HG02571 (cell line): Measurements from ENCODE around the gene ASB12.
"Not testable (repeated sequence)": the region's sequence is repeated elsewhere in the genome, so short reads cannot be mapped to it uniquely, and the experiment has no call there.

ENCODE experiments used
- ATAC-seq: cut with Tn5 transposase; IDR thresholded peaks from one replicate; pipeline ENCODE4 v1.9.1; 2021; ENCODE audit warnings: mild to moderate bottlenecking, moderate library complexity; ENCODE audit not compliant: unreplicated experiment

Gene ASB12

DNA sequence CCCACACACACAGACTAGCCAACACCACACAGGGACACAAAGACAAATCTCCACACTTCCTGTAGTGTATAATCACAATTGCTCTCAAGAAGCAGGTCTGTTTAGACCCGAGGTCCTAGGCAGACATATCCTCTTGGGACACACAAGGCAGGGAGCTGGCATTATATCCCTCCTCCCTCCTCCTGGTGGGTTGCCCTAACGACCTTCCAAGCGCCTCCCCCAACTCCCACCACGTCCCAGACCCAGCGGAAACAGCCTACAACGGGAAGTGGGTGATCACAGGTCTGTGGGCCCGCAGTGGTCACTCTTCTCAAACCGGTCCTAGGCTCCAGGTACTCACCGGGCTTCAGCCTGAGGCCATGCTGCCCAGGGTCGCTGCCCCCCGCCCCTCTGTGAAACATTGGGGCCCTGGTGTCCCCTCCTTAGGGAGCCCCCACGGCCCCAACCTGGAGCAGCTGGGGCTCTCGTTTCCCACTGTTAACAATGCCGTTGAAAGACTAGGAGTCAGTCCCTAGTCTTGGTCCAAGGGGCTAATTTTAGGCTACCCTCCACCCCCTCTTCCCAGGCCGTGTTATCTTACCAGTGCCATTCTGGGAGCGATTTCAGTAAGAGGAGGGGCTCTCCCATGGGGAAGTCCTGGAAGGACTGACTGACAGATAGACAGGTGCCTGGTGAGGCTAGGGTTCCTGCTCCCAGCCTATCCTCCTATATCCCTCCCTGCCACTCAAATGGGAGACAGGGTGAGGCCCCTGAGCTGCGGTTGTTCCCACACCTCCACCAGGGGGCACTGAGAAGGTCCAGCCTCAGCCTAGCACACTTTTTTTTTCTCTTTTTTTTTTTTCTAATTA is at the start of gene ASB12:
Gene ASB12, minus strand, starts transcription at position 485 of the 848 bp plus-strand sequence. CDS start 4,957 bp downstream, outside the sequence.
- ATAC-seq = no peak

- ATAC-seq = no peak
Measured at GRCh38 chrX:64265265-64265664, 34.9 kb upstream of the ASB12 start.

GRCh38 chrX:64229154-64229553 is 1.3 kb downstream of the ASB12 start:
- ATAC-seq = no peak

DNA sequence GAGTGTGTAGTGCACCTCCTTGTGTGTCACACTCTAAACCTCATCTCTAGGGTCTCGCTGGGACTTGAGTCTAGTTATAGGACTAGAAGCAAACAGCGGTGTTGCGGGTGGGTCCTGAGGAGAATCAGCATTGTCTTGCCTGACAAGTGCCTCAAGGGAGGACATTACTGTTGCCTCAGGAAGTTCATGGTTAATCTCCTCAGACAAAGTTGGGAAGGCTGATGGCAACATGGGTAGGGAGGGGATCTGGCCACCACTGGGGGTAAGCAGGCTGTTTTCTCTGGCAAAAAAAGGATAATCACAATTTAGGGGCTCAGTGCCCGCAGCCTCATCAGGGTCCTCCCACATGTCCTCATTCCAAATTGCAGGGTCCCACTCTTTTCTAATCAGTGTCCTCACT is 12.4 kb downstream of the ASB12 start:
- ATAC-seq = no peak

DNA sequence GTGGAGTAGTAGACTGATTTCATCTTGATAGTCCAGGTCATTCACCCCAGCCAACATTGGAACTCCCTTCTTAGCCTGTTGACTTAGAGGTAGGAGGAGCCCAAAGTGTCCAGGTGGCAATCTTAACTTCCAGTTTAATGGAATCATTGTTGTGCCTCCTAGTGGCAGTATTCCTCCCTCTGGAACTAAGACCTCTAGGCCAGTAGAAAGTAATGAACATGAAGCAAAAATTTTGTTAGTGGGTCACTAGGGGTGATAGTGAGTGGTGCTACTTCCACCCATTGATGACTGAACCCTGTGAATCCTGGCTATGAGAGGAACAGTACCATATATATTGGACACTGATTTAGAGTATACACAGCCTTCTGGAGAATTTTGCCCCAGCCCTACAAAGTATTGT is 16.4 kb downstream of the ASB12 start:
- not testable (repeated sequence) for ATAC-seq

GRCh38 chrX:64206556-64207162 is 23.7 kb downstream of the ASB12 start:
- ATAC-seq = no peak

GRCh38 chrX:64205735-64206501 is 24.5 kb downstream of the ASB12 start:
- ATAC-seq = peak; percentile 90

DNA sequence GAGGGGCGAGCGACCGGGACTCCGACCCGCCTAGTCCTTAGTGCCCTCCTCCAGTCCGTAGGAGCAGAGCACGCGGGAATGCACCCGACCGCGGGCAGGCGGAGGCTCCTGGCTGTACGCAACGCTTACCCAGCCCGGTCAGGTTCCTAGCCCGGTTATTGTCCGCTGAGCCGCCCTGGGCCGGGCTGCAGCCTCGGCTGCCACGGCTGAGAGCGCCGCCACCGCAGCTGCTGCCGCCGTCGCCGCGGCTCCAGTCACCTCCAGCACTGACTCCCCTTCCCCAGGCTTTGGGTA is 25.0 kb downstream of the ASB12 start, which contains the start of gene AMER1:
Gene AMER1, minus strand, starts transcription at position 268 of the 294 bp plus-strand sequence. CDS start 12,422 bp downstream, outside the sequence.
- peak; percentile 38 for ATAC-seq

GRCh38 chrX:64204701-64205440 is 25.5 kb downstream of the ASB12 start:
- peak; percentile 5 for ATAC-seq

DNA sequence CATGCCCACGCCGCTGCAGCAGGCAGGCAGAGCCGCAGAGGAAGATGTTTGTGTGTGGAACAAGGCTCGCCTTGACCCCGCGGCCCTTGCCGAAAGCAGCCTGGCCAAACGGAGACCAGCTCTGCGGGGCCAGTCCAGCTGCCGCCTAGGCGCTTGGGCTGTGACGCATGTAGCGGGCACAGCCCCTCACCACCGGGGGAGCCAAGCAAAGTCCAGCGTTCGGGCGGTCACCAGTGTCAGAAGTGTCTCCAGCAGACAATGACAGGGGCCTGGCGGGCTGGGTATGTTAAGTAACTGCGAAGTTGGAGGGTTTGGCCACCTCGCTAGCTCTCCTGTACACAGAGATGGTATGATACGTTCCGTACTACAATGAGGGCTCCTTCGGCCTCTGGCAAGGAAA is 26.2 kb downstream of the ASB12 start:
- no peak for ATAC-seq

GRCh38 chrX:64202808-64203325 is 27.5 kb downstream of the ASB12 start:
- ATAC-seq = no peak

DNA sequence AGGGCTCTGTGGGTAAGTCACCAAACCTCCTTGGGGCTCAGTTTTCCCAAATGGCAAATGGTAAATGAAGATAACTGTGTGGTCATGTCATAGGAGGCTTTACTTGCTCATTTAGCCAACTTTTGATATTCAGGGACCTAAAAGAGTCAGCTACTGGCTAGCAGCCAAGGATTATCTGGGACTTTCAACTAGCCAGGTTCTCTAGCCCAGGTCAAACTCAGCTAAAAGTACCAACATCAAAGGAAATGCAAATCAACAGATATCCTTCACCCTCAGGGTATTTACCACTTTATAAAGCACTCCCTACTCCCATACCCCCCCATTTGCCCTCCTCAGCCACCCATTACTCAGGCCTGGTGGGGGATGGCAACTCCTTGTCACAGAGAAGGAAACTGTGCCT is 32.4 kb downstream of the ASB12 start:
- ATAC-seq = no peak

GRCh38 chrX:64196606-64197005 is 33.8 kb downstream of the ASB12 start:
- ATAC-seq = no peak

DNA sequence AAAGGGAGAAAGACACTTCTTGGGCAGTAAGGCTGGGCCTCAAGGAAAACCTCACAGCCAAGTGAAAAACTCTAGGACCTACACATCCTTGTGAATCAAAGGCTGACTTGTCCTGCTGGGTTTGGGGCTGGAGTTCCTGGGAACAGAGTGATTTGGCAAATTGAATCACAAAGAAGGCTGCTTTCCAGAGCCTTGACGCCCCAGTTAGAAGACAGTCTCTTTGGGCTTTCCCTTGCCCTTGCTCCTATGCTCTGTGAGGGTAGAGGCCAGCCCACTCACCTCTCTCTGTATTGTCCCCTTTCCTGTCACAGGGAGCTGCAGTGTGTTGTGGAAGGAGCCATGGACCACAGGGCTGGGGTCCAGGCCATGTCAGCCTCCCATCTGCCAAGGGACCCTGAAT is 34.5 kb downstream of the ASB12 start:
- no peak for ATAC-seq

GRCh38 chrX:64192673-64193072 is 37.7 kb downstream of the ASB12 start:
- no peak for ATAC-seq

- ATAC-seq = no peak
Measured at GRCh38 chrX:64192040-64192439, 38.4 kb downstream of the ASB12 start.

DNA sequence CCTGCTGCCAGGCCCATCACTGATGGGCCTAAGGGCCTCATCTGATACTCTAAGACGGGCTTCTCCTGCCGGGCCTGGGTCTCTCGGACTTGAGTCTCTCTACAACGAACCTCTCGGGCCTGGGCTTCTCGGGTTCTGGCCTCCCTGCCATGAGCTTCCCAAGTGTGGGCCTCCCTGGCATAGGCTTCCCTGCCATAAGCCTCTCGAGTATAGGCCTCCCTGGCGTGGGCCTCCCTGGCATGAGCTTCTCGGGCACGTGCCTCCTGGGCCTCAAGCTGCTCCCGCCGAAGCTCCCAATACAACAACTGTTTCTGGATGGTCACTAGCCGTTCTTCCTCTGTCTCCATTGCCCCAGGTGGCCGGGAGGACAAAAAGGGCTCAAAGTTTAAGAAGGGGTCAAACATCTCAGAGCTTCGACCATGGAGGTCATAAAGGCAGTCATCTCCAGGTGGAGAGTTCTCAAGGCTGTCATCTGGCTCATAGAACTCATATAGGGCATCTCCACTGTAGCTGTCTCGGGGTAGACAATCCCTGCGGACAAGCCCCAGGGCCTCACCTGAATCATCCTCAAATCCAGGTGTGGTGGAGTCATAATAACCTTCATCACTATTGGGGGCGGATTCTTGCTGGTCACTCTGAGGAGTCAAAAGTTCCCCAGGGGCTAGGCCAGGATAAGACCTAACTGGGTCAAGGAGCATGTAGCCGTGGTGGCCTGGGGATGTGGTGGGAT is 39.0 kb downstream of the ASB12 start:
- no peak for ATAC-seq

DNA sequence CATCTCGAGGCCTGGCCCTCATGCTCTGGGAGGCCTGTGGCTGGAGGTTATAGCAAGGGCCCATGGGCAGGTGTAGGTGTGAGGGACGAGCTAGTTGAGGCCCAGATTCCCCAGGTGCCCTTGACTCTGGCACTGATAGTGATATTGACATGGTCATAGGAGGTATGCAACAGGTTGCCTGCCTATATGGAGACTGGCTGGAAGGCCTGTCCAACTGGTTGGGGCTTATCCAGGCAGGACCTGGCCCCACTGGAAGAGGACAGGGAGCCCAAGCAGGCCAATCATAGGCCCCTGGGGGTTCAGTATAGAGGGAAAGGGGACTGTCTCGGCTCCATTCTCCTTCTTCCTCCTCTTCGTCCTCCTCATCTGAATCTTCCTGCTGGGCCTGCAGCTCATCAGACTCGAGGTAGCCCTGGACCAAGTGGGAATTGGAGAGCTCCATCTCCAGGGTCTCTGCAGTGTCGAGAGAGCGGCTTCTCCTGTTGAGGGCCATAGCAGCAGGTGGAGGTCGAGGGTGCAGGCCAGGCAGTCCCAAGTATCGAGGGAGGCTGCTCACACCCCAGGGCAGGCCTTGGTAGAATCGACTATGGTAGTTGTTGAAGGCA is 40.2 kb downstream of the ASB12 start:
- no peak for ATAC-seq

DNA sequence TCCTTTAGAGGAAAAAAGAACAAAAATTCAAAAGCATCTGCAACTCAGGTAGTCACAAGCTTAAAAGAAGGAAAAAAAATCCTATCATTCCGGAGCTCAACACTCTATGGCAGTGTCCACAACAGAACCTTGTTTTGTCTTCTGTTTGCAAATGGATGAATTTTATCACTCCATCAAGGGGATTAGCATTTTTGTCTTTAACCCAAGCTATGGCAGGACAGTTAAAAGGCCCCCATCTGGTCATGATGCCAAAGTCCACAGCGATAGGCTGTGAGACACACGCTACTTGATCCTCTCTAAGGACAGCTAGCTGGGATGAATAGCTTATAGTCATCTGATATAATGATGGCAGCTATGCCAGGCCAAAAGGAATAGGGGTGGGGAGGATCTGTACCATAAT is 41.5 kb downstream of the ASB12 start:
- no peak for ATAC-seq

- no peak for ATAC-seq
Measured at GRCh38 chrX:64187762-64188150, 42.7 kb downstream of the ASB12 start.
